K562 (cell line): ENCODE results near the gene CCDC60. TPM values are rescaled to one million over a fixed set of nuclear protein-coding genes. Genes with fewer than 3 reads are reported as not detected.

ENCODE experiments used
- ATAC-seq: fragments of 200-7000 bp; cut with Tn5 transposase; 3 replicates; pipeline ENCODE4 v1.9.1; 2020; ENCODE audit warnings: moderate library complexity
- BruUV-seq: library from RNA; stranded (reverse); fragments of 400-500 nt; replicated peaks from 2 replicates; lab custom pipeline; 2021; lab: Mats Ljungman, UMichigan
- CTCF ChIA-PET: fragments of 300-600 bp; formaldehyde crosslinking; extraction: SDS; loops from one replicate; lab custom pipeline; 2021; ENCODE audit warnings: low intra/inter-chr PET ratio; lab: Yijun Ruan, JAX
- POLR2A ChIA-PET: fragments of 300-600, 350-650 bp; sonication (Branson Sonifier 250); formaldehyde crosslinking; extraction: SDS; loops from one replicate; lab custom pipeline; 2021; ENCODE audit warnings: antibody characterized with exemption, inconsistent platforms; lab: Yijun Ruan, JAX
- DNase-seq, 4 experiments: peaks; one replicate each; pipeline versions ENCODE4 v3.0.0 to v3.0.0-alpha.2; 2011 to 2018; ENCODE audit warnings: low spot score in 3 of 4, mixed read lengths in 3 of 4; ENCODE audit errors: extremely low read depth in 1 of 4
- FAIRE-seq: peaks from 2 replicates; lab custom pipeline; 2011; peaks lifted over from hg19 to GRCh38; lab: Jason Lieb, UNC
- H2AFZ ChIP-seq: 2 replicates; pipeline ENCODE4 v1.6.0; 2011; ENCODE audit warnings: low read depth, low read length, control low read depth, inconsistent platforms
- H3K27ac ChIP-seq: fragments of 200-600 bp; 3 replicates; pipeline ENCODE4 v1.8.0; 2011; ENCODE audit warnings: low read depth, mild to moderate bottlenecking, control low read depth, inconsistent platforms, low read length, moderate library complexity, mixed read lengths; ENCODE audit errors: extremely low read depth
- H3K27me3 ChIP-seq, 2 experiments: fragments of 300-600 bp in 1 of 2; 2 replicates in 1 of 2; 3 replicates in 1 of 2; pipeline versions ENCODE4 v1.6.0 to v1.8.0; 2011; ENCODE audit warnings: inconsistent platforms in 2 of 2, low read length in 2 of 2, mild to moderate bottlenecking in 1 of 2, mixed read lengths in 1 of 2, moderate library complexity in 1 of 2; ENCODE audit not compliant: control insufficient read depth in 2 of 2, insufficient read depth in 2 of 2
- H3K36me3 ChIP-seq: fragments of 300-600 bp; 3 replicates; pipeline ENCODE4 v1.8.0; 2011; ENCODE audit warnings: mild to moderate bottlenecking, low read length, inconsistent platforms; ENCODE audit not compliant: control insufficient read depth, insufficient read depth
- H3K4me1 ChIP-seq, 2 experiments: fragments of 200-600 bp in 1 of 2; replicated peaks in 1 of 2; 2 replicates in 1 of 2; 3 replicates in 1 of 2; pipeline versions ENCODE4 v1.5.1 to v1.8.0; 2011; ENCODE audit warnings: inconsistent platforms in 2 of 2, low read length in 2 of 2, mild to moderate bottlenecking in 1 of 2, mixed read lengths in 1 of 2, moderate library complexity in 1 of 2; ENCODE audit not compliant: control insufficient read depth in 2 of 2, insufficient read depth in 2 of 2
- H3K4me2 ChIP-seq: 2 replicates; pipeline ENCODE4 v1.6.1; 2011; ENCODE audit warnings: low read length, control low read depth, inconsistent platforms, mixed read lengths; ENCODE audit not compliant: insufficient read depth
- H3K4me3 ChIP-seq: fragments of 200-600 bp; sonication (generic), shearing (Covaris generic); 2 replicates; pipeline ENCODE4 v1.5.1; 2016; ENCODE audit warnings: control low read depth, inconsistent platforms
- H3K79me2 ChIP-seq: fragments of 200-600 bp; 3 replicates; pipeline ENCODE4 v1.8.0; 2011; ENCODE audit warnings: low read length, inconsistent platforms; ENCODE audit not compliant: control insufficient read depth, insufficient read depth
- H3K9ac ChIP-seq, 2 experiments: 2 replicates each; pipeline versions ENCODE4 v1.6.0 to v1.6.1; 2011; ENCODE audit warnings: low read depth in 2 of 2, low read length in 2 of 2, control low read depth in 1 of 2, inconsistent platforms in 1 of 2, mild to moderate bottlenecking in 1 of 2, mixed read lengths in 1 of 2; ENCODE audit not compliant: insufficient read depth in 1 of 2
- H3K9me1 ChIP-seq: one replicate; pipeline ENCODE4 v1.6.0; 2011; ENCODE audit warnings: inconsistent platforms, mild to moderate bottlenecking, low read length, moderate library complexity; ENCODE audit not compliant: control insufficient read depth, insufficient read depth
- H3K9me3 ChIP-seq: replicated peaks from 2 replicates; pipeline ENCODE4 v1.5.1; 2011; ENCODE audit warnings: low read depth, low read length, inconsistent platforms; ENCODE audit not compliant: control insufficient read depth, insufficient read depth
- H4K20me1 ChIP-seq: replicated peaks from 2 replicates; pipeline ENCODE4 v1.6.1; 2011; ENCODE audit warnings: low read length, inconsistent platforms, mixed read lengths; ENCODE audit not compliant: control insufficient read depth, insufficient read depth
- ATF1 ChIP-seq, 2 experiments: fragments of 450-650 bp in 1 of 2; IDR thresholded peaks; 2 replicates each; pipeline ENCODE4 v1.6.1; 2016; ENCODE audit warnings: missing compliant biosample characterization in 1 of 2, missing genetic modification characterization in 1 of 2
- COPS2 ChIP-seq: fragments of 450-650 bp; conservative IDR thresholded peaks from 2 replicates; pipeline ENCODE4 v1.6.1; 2016; ENCODE audit warnings: mild to moderate bottlenecking, moderate library complexity
- CREM ChIP-seq: IDR thresholded peaks from 2 replicates; pipeline ENCODE4 v1.6.1; 2014; ENCODE audit warnings: antibody characterized with exemption, low read depth
- ELF1 ChIP-seq: fragments of 200-800 bp; sonication (Bioruptor generic); IDR thresholded peaks from 2 replicates; pipeline ENCODE4 v1.6.1; 2016; ENCODE audit warnings: missing genetic modification characterization, missing compliant biosample characterization
- KLF6 ChIP-seq: fragments of 250-450 bp; sonication (Bioruptor Pico); IDR thresholded peaks from 2 replicates; pipeline ENCODE4 v1.4.0; 2020; ENCODE audit warnings: mild to moderate bottlenecking, moderate library complexity, borderline replicate concordance
- PTBP1 ChIP-seq: fragments of 200-400 bp; formaldehyde crosslinking; IDR thresholded peaks from 2 replicates; pipeline ENCODE4 v1.6.1; 2017; ENCODE audit warnings: low read depth, low read length
- RNF2 ChIP-seq: sonication (generic); IDR thresholded peaks from 2 replicates; pipeline ENCODE4 v1.6.1; 2016
- U2AF2 ChIP-seq: fragments of 200-400 bp; formaldehyde crosslinking; optimal IDR thresholded peaks from 2 replicates; pipeline ENCODE3; 2017; ENCODE audit warnings: low read depth, mild to moderate bottlenecking, low read length
- ZBTB5 ChIP-seq: fragments of 450-650 bp; IDR thresholded peaks from 2 replicates; pipeline ENCODE4 v1.6.1; 2017; ENCODE audit warnings: antibody characterized with exemption
- ZNF124 ChIP-seq: sonication (generic); formaldehyde crosslinking; IDR thresholded peaks from 2 replicates; pipeline ENCODE4 v1.8.1; 2022; ENCODE audit warnings: missing genetic modification reagents
- WGBS: fragments of 100-300 bp; shearing (Covaris generic); methylation state at CpG from one replicate; pipeline ENCODE4 v1.1.6; 2016; ENCODE audit warnings: low coverage, mixed read lengths; ENCODE audit not compliant: insufficient coverage; ENCODE audit errors: missing lambda C conversion rate; 5-methylcytosine and 5-hydroxymethylcytosine counted together
- in situ Hi-C: fragments of 300-500 bp; cut with MboI; formaldehyde crosslinking; loops from 4 replicates; pipeline ENCODE4 v1.15.0; 2018; ENCODE audit warnings: inconsistent platforms, mixed read lengths
- intact Hi-C: fragments of 100-400 bp; cut with micrococcal nuclease; formaldehyde crosslinking; loops from 2 replicates; pipeline ENCODE4 v1.14.2; 2022
- polyA plus RNA-seq, 8 experiments: library from polyadenylated mRNA; depleted of rRNA in 4 of 8; stranded (reverse) in 5 of 8; unstranded in 3 of 8; fragments of >200 nt; fragmentation: Nextera tagmentation in 2 of 8; fragmentation: Illumina TruSeq in 1 of 8; extraction: Ambion mirVana in 2 of 8; extraction: Trizol in 1 of 8; gene quantifications; 2 replicates each; pipeline versions ENCODE4 v1.2.1 to v1.2.3, GENCODE V29; 2011 to 2014; ENCODE audit warnings: inconsistent platforms in 1 of 8, missing spikeins in 1 of 8
- total RNA-seq, 7 experiments: library from RNA; depleted of rRNA in 6 of 7; stranded (reverse); fragments of >200 nt in 6 of 7; fragmentation: Illumina TruSeq in 2 of 7; extraction: Trizol in 2 of 7; gene quantifications; 2 replicates each; pipeline versions ENCODE4 v1.2.1 to v1.2.3, GENCODE V29; 2011 to 2021; ENCODE audit warnings: low replicate concordance in 1 of 7
- TF ChIP-seq, protein P1 (sequence below), 2 experiments: IDR thresholded peaks; 2 replicates each; pipeline ENCODE4 v1.6.1; 2011; ENCODE audit warnings: borderline replicate concordance in 1 of 2, control low read depth in 1 of 2, low read depth in 1 of 2, low read length in 1 of 2, mild to moderate bottlenecking in 1 of 2, mixed read lengths in 1 of 2, moderate library complexity in 1 of 2; ENCODE audit not compliant: insufficient read depth in 1 of 2, insufficient read length in 1 of 2, poor library complexity in 1 of 2, severe bottlenecking in 1 of 2; ENCODE audit errors: extremely low read depth in 1 of 2
- TF ChIP-seq, protein P2 (sequence below): conservative IDR thresholded peaks from 2 replicates; pipeline ENCODE4 v1.6.1; 2011; ENCODE audit warnings: low read depth, mild to moderate bottlenecking, low read length; ENCODE audit not compliant: control insufficient read depth
- TF ChIP-seq, protein P3 (sequence below): IDR thresholded peaks from 2 replicates; pipeline ENCODE4 v1.6.1; 2012; ENCODE audit warnings: low read depth, low read length, improper control_type of control experiment, borderline replicate concordance

The CCDC60 gene
- total and polyA plus RNA-seq, 9 of the 15 experiments (the other 6 are each of a cell fraction or from before 2014, with no cell fraction given): not detected

- Histone ChIP-seq H3K36me3 (no peaks in the 10 kb centered on the region), H3K4me3 (no peak overlapping the region), H3K79me2 (no peaks in the 10 kb centered on the region), H4K20me1 (no peaks in the 10 kb centered on the region), H3K4me1 (no peaks in the 10 kb centered on the region), H3K9me1 (no peaks in the 10 kb centered on the region), H3K9ac (no peak overlapping the region), H2AFZ (no peak overlapping the region), H3K27ac (no peak overlapping the region), H3K27me3 (no peaks in the 10 kb centered on the region; a peak in 2 of 5 replicates), H3K9me3 (no peaks in the 10 kb centered on the region), H3K4me2 (no peak overlapping the region)
- FAIRE-seq: no peak
- ChIA-PET CTCF (no interaction called here), POLR2A (interaction anchor here (1.0 kb wide), 1 partner anchor 23 kb away, joined by 3 read pairs; no protein-coding TSS in a partner anchor)
- no peak for ATAC-seq
- BruUV-seq: no TSS peak
- TF ChIP-seq, protein P1, sequence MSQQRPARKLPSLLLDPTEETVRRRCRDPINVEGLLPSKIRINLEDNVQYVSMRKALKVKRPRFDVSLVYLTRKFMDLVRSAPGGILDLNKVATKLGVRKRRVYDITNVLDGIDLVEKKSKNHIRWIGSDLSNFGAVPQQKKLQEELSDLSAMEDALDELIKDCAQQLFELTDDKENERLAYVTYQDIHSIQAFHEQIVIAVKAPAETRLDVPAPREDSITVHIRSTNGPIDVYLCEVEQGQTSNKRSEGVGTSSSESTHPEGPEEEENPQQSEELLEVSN (IDR thresholded peaks at IDR 0.05; ENCODE audit: borderline replicate concordance in 1 of 2, extremely low read depth in 1 of 2, insufficient read depth in 1 of 2, insufficient read length in 1 of 2, low read depth in 1 of 2, low read length in 1 of 2, poor library complexity in 1 of 2, severe bottlenecking in 1 of 2): no peak
- no peak for TF ChIP-seq KLF6
- TF ChIP-seq CREM: no peak
- TF ChIP-seq ZBTB5: no peak
- TF ChIP-seq, protein P2, sequence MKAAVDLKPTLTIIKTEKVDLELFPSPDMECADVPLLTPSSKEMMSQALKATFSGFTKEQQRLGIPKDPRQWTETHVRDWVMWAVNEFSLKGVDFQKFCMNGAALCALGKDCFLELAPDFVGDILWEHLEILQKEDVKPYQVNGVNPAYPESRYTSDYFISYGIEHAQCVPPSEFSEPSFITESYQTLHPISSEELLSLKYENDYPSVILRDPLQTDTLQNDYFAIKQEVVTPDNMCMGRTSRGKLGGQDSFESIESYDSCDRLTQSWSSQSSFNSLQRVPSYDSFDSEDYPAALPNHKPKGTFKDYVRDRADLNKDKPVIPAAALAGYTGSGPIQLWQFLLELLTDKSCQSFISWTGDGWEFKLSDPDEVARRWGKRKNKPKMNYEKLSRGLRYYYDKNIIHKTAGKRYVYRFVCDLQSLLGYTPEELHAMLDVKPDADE: no peak
- no peak for TF ChIP-seq COPS2
- TF ChIP-seq RNF2: no peak
- TF ChIP-seq, protein P3, sequence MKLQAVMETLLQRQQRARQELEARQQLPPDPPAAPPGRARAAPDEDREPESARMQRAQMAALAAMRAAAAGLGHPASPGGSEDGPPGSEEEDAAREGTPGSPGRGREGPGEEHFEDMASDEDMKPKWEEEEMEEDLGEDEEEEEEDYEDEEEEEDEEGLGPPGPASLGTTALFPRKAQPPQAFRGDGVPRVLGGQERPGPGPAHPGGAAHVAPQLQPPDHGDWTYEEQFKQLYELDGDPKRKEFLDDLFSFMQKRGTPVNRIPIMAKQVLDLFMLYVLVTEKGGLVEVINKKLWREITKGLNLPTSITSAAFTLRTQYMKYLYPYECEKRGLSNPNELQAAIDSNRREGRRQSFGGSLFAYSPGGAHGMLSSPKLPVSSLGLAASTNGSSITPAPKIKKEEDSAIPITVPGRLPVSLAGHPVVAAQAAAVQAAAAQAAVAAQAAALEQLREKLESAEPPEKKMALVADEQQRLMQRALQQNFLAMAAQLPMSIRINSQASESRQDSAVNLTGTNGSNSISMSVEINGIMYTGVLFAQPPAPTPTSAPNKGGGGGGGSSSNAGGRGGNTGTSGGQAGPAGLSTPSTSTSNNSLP: no peak
- no peak for TF ChIP-seq ATF1 (CRISPR knock-in tag; IDR thresholded peaks at IDR 0.05)
- no peak for TF ChIP-seq ATF1 (tag; IDR thresholded peaks at IDR 0.05)
- TF ChIP-seq ZNF124: no peak
- no peak for TF ChIP-seq U2AF2
- TF ChIP-seq ELF1 (tag): no peak
- no peak for TF ChIP-seq PTBP1
- in situ Hi-C loops: no loop called here
- DNase-seq: no peak
- intact Hi-C loops: no loop called here
- 0% methylated on average over 1 of the region's 1 CpG for WGBS
Observed at GRCh38 chr12:119547001-119547400, 212.5 kb downstream of the CCDC60 start.
